ENCODE data around the gene NPB. TPM values are rescaled to one million over a fixed set of nuclear protein-coding genes. Genes with fewer than 3 reads are reported as not detected.

The NPB gene
- polyA plus RNA-seq, 3 donors: 0.08 to 0.16 TPM; not detected in 1

DNA sequence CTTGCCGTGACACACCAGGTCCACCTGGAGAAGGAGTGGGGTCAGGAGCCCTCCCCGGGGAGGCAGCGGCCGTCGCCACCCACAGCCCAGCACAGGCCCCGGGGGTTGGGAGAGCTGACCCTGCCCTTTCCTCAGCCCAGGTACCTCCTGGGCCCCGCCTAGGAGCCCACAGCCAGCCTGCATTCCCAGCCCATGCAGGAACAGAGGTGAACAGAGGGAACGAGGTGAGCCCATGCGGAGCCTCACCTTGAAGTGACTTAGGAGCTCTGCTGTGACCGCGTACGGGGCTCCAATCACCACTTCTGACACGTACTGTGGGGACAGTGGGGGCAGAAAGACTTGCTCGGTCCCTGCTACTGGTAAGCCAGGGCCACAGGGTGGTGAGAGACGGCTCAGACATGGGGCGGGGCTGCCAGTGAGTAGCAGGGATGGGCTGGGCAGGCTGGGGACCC, 3.4 kb downstream of the NPB start:
- peaks cover 6 to 17% of the 10 kb centered on the region in 2 donors for H3K4me1 ChIP-seq (ENCODE audit: control insufficient read depth in 1 of 2, insufficient read depth in 2 of 2, low read length in 2 of 2)
- H3K27me3 Mint-ChIP-seq (ENCODE audit: low read depth in 3 of 3): peaks cover 15 to 33% (median 21%) of the 10 kb centered on the region in 3 donors

GRCh38 chr17:81905993-81906392, 4.0 kb downstream of the NPB start:
- no peak for DNase-seq
- intact Hi-C loops (cut with micrococcal nuclease): no loop called here
- no peak overlapping the region for H3K4me3 Mint-ChIP-seq
- H3K27me3 Mint-ChIP-seq (ENCODE audit: low read depth in 3 of 3): peaks cover 13 to 27% (median 18%) of the 10 kb centered on the region in 3 donors
- Histone ChIP-seq H3K4me3 (replicated peaks in 1 of 3; ENCODE audit: low read depth in 2 of 3, low read length in 3 of 3) (no peak overlapping the region), H3K27ac (ENCODE audit: low read depth in 1 of 2, low read length in 2 of 2) (no peak overlapping the region), H3K27me3 (ENCODE audit: control insufficient read depth in 2 of 2, insufficient read depth in 2 of 2, low read length in 2 of 2) (peaks cover 3 to 17% of the 10 kb centered on the region in 2 donors), H3K4me1 (ENCODE audit: control insufficient read depth in 1 of 2, insufficient read depth in 2 of 2, low read length in 2 of 2) (peaks cover 10 to 22% of the 10 kb centered on the region in 2 donors), H3K36me3 (replicated peaks in 1 of 2; ENCODE audit: control insufficient read depth in 1 of 2, insufficient read depth in 2 of 2, low read length in 2 of 2) (peaks cover 22 to 31% of the 10 kb centered on the region in 2 donors), H3K9ac (ENCODE audit: insufficient read depth, low read length, poor library complexity, severe bottlenecking) (no peak overlapping the region), H2AFZ (ENCODE audit: insufficient read depth, low read depth, low read length, poor library complexity, severe bottlenecking) (no peak overlapping the region), H3K9me3 (replicated peaks in 1 of 2; ENCODE audit: control insufficient read depth in 1 of 2, insufficient read depth in 1 of 2, low read length in 2 of 2) (no peaks in the 10 kb centered on the region), H3K79me2 (ENCODE audit: insufficient read depth, low read length) (peaks cover 15% of the 10 kb centered on the region), H3K4me2 (replicated peaks; ENCODE audit: extremely low read depth, low read length, poor library complexity, severe bottlenecking) (no peak overlapping the region), H4K20me1 (ENCODE audit: insufficient read depth, low read length) (peaks cover 11% of the 10 kb centered on the region)
- H3K4me1 Mint-ChIP-seq: peaks cover 12% of the 10 kb centered on the region
- H3K9me3 Mint-ChIP-seq: peaks cover 0 to 10% (median 0%) of the 10 kb centered on the region in 7 donors
- H3K27ac Mint-ChIP-seq: no peak overlapping the region
- 98% methylated on average over 9 of the region's 10 CpGs for WGBS (ENCODE audit: insufficient coverage)
- peaks cover 33 to 51% of the 10 kb centered on the region in 2 donors for H3K36me3 Mint-ChIP-seq
- TF ChIP-seq, protein P1, sequence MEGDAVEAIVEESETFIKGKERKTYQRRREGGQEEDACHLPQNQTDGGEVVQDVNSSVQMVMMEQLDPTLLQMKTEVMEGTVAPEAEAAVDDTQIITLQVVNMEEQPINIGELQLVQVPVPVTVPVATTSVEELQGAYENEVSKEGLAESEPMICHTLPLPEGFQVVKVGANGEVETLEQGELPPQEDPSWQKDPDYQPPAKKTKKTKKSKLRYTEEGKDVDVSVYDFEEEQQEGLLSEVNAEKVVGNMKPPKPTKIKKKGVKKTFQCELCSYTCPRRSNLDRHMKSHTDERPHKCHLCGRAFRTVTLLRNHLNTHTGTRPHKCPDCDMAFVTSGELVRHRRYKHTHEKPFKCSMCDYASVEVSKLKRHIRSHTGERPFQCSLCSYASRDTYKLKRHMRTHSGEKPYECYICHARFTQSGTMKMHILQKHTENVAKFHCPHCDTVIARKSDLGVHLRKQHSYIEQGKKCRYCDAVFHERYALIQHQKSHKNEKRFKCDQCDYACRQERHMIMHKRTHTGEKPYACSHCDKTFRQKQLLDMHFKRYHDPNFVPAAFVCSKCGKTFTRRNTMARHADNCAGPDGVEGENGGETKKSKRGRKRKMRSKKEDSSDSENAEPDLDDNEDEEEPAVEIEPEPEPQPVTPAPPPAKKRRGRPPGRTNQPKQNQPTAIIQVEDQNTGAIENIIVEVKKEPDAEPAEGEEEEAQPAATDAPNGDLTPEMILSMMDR (IDR thresholded peaks at IDR 0.05): no peak

More for the DNA sequence above, 3.4 kb downstream of the NPB start:
- H3K27me3 ChIP-seq (ENCODE audit: control insufficient read depth in 2 of 2, insufficient read depth in 2 of 2, low read length in 2 of 2): peaks cover 3 to 20% of the 10 kb centered on the region in 2 donors
- H3K9ac ChIP-seq (ENCODE audit: insufficient read depth, low read length, poor library complexity, severe bottlenecking): no peak overlapping the region
- no peaks in the 10 kb centered on the region for H3K9me3 ChIP-seq (replicated peaks in 1 of 2; ENCODE audit: control insufficient read depth in 1 of 2, insufficient read depth in 1 of 2, low read length in 2 of 2)
- no peak overlapping the region for H3K27ac ChIP-seq (ENCODE audit: low read depth in 1 of 2, low read length in 2 of 2)
- Mint-ChIP-seq H3K4me1 (peaks cover 10% of the 10 kb centered on the region), H3K27ac (no peak overlapping the region), H3K9me3 (peaks cover 0 to 12% (median 0%) of the 10 kb centered on the region in 7 donors), H3K36me3 (peaks cover 38 to 56% of the 10 kb centered on the region in 2 donors), H3K4me3 (no peak overlapping the region)
- H4K20me1 ChIP-seq (ENCODE audit: insufficient read depth, low read length): peaks cover 13% of the 10 kb centered on the region
- WGBS (ENCODE audit: insufficient coverage): 96% methylated on average over 16 of the region's 16 CpGs
- peaks cover 22 to 34% of the 10 kb centered on the region in 2 donors for H3K36me3 ChIP-seq (replicated peaks in 1 of 2; ENCODE audit: control insufficient read depth in 1 of 2, insufficient read depth in 2 of 2, low read length in 2 of 2)
- no peak overlapping the region for H2AFZ ChIP-seq (ENCODE audit: insufficient read depth, low read depth, low read length, poor library complexity, severe bottlenecking)
- no peak overlapping the region for H3K4me3 ChIP-seq (replicated peaks in 1 of 3; ENCODE audit: low read depth in 2 of 3, low read length in 3 of 3)
- intact Hi-C loops (cut with micrococcal nuclease): no loop called here
- TF ChIP-seq, protein P1 (IDR thresholded peaks at IDR 0.05): no peak
- H3K4me2 ChIP-seq (replicated peaks; ENCODE audit: extremely low read depth, low read length, poor library complexity, severe bottlenecking): no peak overlapping the region
- no peak for DNase-seq
- H3K79me2 ChIP-seq (ENCODE audit: insufficient read depth, low read length): peaks cover 11% of the 10 kb centered on the region

Data from CD14-positive monocyte (primary cell).